Stomach (tissue), 9 donors: ENCODE results near the gene SLC27A2. TPM values are rescaled to one million over a fixed set of nuclear protein-coding genes. Genes with fewer than 3 reads are reported as not detected.

ENCODE experiments used
- DNase-seq, 2 donors: peaks; one replicate each; pipeline versions ENCODE4 v3.0.0 to v3.0.0-alpha.2; 2013 to 2019
- H3K27ac ChIP-seq, 5 donors: fragments of 200-600 bp in 4 of 5; sonication (generic) in 4 of 5; one replicate each; pipeline ENCODE4 v1.5.1; 2013 to 2019; ENCODE audit warnings: mild to moderate bottlenecking in 1 of 5, moderate library complexity in 1 of 5
- H3K27me3 ChIP-seq, 3 donors: fragments of 200-600 bp; sonication (generic); one replicate each; pipeline ENCODE4 v1.5.1; 2017 to 2019; ENCODE audit warnings: mixed run types in 1 of 3
- H3K36me3 ChIP-seq, 4 donors: fragments of 200-600 bp; sonication (generic); 1 replicate in 3 of 4; 2 replicates in 1 of 4; pipeline ENCODE4 v1.5.1; 2016 to 2019
- H3K4me1 ChIP-seq, 4 donors: fragments of 200-600 bp; sonication (generic); one replicate each; pipeline ENCODE4 v1.5.1; 2016 to 2019
- H3K4me3 ChIP-seq, 4 donors: fragments of 200-600 bp; sonication (generic) in 3 of 4; one replicate each; pipeline ENCODE4 v1.5.1; 2016 to 2019; ENCODE audit warnings: mild to moderate bottlenecking in 1 of 4
- H3K9me3 ChIP-seq, 4 donors: fragments of 200-600 bp; sonication (generic); one replicate each; pipeline ENCODE4 v1.5.1; 2016 to 2019
- CTCF ChIP-seq, 7 experiments: fragments of 450-650 bp in 4 of 7; fragments of 200-600 bp in 3 of 7; sonication (generic) in 3 of 7; IDR thresholded peaks; one replicate each; pipeline ENCODE4 v1.5.1; 2016 to 2019; ENCODE audit warnings: antibody characterized with exemption in 7 of 7, control low read depth in 2 of 7, mild to moderate bottlenecking in 1 of 7
- EP300 ChIP-seq: sonication (generic); formaldehyde crosslinking; IDR thresholded peaks from one replicate; pipeline ENCODE4 v1.6.1; 2017; ENCODE audit warnings: antibody characterized with exemption
- POLR2A ChIP-seq, 4 donors: fragments of 450-650 bp; IDR thresholded peaks; one replicate each; pipeline ENCODE4 v1.6.1; 2016; ENCODE audit warnings: antibody characterized with exemption in 4 of 4, control low read depth in 2 of 4, mild to moderate bottlenecking in 1 of 4, moderate library complexity in 1 of 4
- POLR2AphosphoS5 ChIP-seq, 3 donors: sonication (generic); formaldehyde crosslinking; IDR thresholded peaks; one replicate each; pipeline ENCODE4 v1.6.1; 2016; ENCODE audit warnings: antibody characterized with exemption in 3 of 3
- WGBS, 5 donors: extraction: QIAGEN DNeasy Blood & Tissue Kit in 3 of 5; methylation state at CpG; one replicate each; pipeline versions ENCODE4 v1.1.5 to v1.1.7; 2013 to 2018; 5-methylcytosine and 5-hydroxymethylcytosine counted together
- intact Hi-C: fragments of 100-400 bp; cut with DNase I; formaldehyde crosslinking; loops from one replicate; pipeline ENCODE4 v1.15.1; 2023; ENCODE audit warnings: low total_unique reads
- polyA plus RNA-seq, 3 donors: library from polyadenylated mRNA; stranded (reverse); fragments of 200-250 nt; gene quantifications; one replicate each; pipeline ENCODE4 v1.2.3, GENCODE V29; 2013
- total RNA-seq, 5 donors: library from RNA; depleted of rRNA; stranded (reverse); fragments of >200 nt; gene quantifications; one replicate each; pipeline versions ENCODE4 v1.1.0 to v1.2.3, GENCODE V29; 2014 to 2016
- donor health status: healthy with polysubstance abuse.
- donor health status: Bipolar disorder and iron deficiency.
- donor health status: healthy.

SLC27A2 gene
- total and polyA plus RNA-seq, 8 donors = 0.61 to 53.6 (median 2.3) TPM; not detected in 2

- Histone ChIP-seq H3K36me3 (no peaks in the 10 kb centered on the region), H3K9me3 (no peaks in the 10 kb centered on the region), H3K27ac (no peak overlapping the region), H3K27me3 (no peaks in the 10 kb centered on the region), H3K4me3 (no peak overlapping the region), H3K4me1 (no peaks in the 10 kb centered on the region)
- no peak for DNase-seq
- no peak for TF ChIP-seq POLR2AphosphoS5 (IDR thresholded peaks at IDR 0.05)
- no peak for TF ChIP-seq POLR2A (IDR thresholded peaks at IDR 0.05)
- TF ChIP-seq CTCF (IDR thresholded peaks at IDR 0.05) = no peak
- no peak for TF ChIP-seq EP300
- intact Hi-C loops = no loop called here
- WGBS, 5 donors = 76 to 91% (median 84%) methylated on average over 2 of the region's 2 CpGs
Observed at GRCh38 chr15:50222181-50222580, 40.2 kb downstream of the SLC27A2 start.

- no peak for DNase-seq
- Histone ChIP-seq H3K4me1 (no peaks in the 10 kb centered on the region), H3K36me3 (no peaks in the 10 kb centered on the region), H3K27me3 (no peaks in the 10 kb centered on the region), H3K9me3 (no peaks in the 10 kb centered on the region), H3K4me3 (no peak overlapping the region), H3K27ac (no peak overlapping the region)
- 79 to 87% (median 85%) methylated on average over 5 of the region's 5 CpGs for WGBS, 5 donors
- no peak for TF ChIP-seq POLR2AphosphoS5 (IDR thresholded peaks at IDR 0.05)
- no peak for TF ChIP-seq EP300
- TF ChIP-seq POLR2A (IDR thresholded peaks at IDR 0.05) = no peak
- no peak for TF ChIP-seq CTCF (IDR thresholded peaks at IDR 0.05)
- intact Hi-C loops = no loop called here
Observed at GRCh38 chr15:50224606-50225005, 42.6 kb downstream of the SLC27A2 start.

- no peak overlapping the region for H3K27ac ChIP-seq
- TF ChIP-seq POLR2AphosphoS5 (IDR thresholded peaks at IDR 0.05) (no peak), EP300 (no peak), POLR2A (IDR thresholded peaks at IDR 0.05) (no peak), CTCF (IDR thresholded peaks at IDR 0.05) (no peak)
- H3K27me3 ChIP-seq = no peaks in the 10 kb centered on the region
- H3K9me3 ChIP-seq = no peaks in the 10 kb centered on the region
- intact Hi-C loops = no loop called here
- H3K4me3 ChIP-seq = no peak overlapping the region
- no peak for DNase-seq
- H3K4me1 ChIP-seq = no peaks in the 10 kb centered on the region
- no peaks in the 10 kb centered on the region for H3K36me3 ChIP-seq
- 90 to 96% (median 95%) methylated on average over 1 of the region's 1 CpG for WGBS, 5 donors
Observed at GRCh38 chr15:50225057-50225456, 43.1 kb downstream of the SLC27A2 start.

GRCh38 chr15:50225938-50226337 is 43.9 kb downstream of the SLC27A2 start:
- H3K27me3 ChIP-seq = no peaks in the 10 kb centered on the region
- no peaks in the 10 kb centered on the region for H3K36me3 ChIP-seq
- no peak overlapping the region for H3K27ac ChIP-seq
- TF ChIP-seq POLR2AphosphoS5 (IDR thresholded peaks at IDR 0.05) = no peak
- no peak for TF ChIP-seq EP300
- no peak for TF ChIP-seq POLR2A (IDR thresholded peaks at IDR 0.05)
- no peak for TF ChIP-seq CTCF (IDR thresholded peaks at IDR 0.05)
- intact Hi-C loops = no loop called here
- H3K4me1 ChIP-seq = no peaks in the 10 kb centered on the region
- WGBS, 5 donors = 88 to 99% (median 96%) methylated on average over 3 of the region's 3 CpGs
- no peaks in the 10 kb centered on the region for H3K9me3 ChIP-seq
- no peak overlapping the region for H3K4me3 ChIP-seq
- DNase-seq = no peak
